Measurements from ENCODE around the gene SORL1. TPM values are rescaled to one million over a fixed set of nuclear protein-coding genes. Genes with fewer than 3 reads are reported as not detected.
A peak's percentile ranks its signal among the peaks of the same experiment; 100 is the strongest.

SORL1 gene
- total RNA-seq, 2 experiments from 2014 or later: 47.5 to 47.9 TPM

DNA sequence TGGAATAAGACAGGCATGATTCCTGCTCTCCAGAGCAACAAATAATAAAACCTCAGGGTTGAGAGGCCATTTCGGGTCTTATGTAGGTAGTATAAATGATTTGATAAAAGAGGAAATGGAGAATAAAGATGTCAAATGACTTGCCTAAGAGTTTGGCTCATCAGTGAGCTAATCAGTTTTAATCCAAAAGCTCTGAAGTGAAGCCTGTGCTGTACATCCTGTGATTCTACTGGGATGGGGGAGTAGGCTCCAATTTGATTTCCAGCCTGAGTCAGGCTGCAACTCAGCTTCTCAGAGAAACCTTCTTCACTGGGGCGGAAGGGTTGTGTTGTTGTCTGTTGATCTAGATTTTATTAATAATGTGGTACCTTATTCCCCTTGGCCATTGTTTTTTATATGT, 192.9 kb downstream of the SORL1 start:
- H3K4me3 Mint-ChIP-seq: no peak overlapping the region
- no peak for DNase-seq
- no peaks in the 10 kb centered on the region for H3K9me3 Mint-ChIP-seq
- no peaks in the 10 kb centered on the region for H3K27me3 Mint-ChIP-seq
- peaks cover 2% of the 10 kb centered on the region for H3K4me1 Mint-ChIP-seq
- peaks cover 1% of the 10 kb centered on the region for H3K36me3 Mint-ChIP-seq
- no peak overlapping the region for H3K27ac Mint-ChIP-seq

DNA sequence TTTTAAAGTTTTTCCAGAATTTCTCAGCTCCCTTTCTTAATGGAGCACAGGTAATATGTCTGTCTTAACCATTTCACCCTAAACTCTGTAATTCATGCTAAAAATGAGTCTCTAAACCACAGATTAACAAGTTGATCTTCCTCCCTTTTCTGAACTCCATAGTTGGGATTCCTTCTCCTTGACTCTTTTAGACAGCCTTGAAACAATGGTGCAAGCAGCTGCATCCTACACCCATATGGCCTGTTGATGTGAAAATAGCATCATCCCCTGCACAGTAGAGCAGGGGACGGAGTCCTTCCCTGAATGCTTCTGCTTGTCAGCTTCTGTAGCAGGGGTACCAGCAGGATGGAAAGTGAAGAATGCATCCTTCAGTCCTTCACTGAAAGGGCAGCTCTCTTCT, 193.5 kb downstream of the SORL1 start:
- peaks cover 1% of the 10 kb centered on the region for H3K36me3 Mint-ChIP-seq
- H3K27ac Mint-ChIP-seq: no peak overlapping the region
- DNase-seq: no peak
- peaks cover 8% of the 10 kb centered on the region for H3K4me1 Mint-ChIP-seq
- H3K4me3 Mint-ChIP-seq: no peak overlapping the region
- H3K27me3 Mint-ChIP-seq: no peaks in the 10 kb centered on the region
- no peaks in the 10 kb centered on the region for H3K9me3 Mint-ChIP-seq

DNA sequence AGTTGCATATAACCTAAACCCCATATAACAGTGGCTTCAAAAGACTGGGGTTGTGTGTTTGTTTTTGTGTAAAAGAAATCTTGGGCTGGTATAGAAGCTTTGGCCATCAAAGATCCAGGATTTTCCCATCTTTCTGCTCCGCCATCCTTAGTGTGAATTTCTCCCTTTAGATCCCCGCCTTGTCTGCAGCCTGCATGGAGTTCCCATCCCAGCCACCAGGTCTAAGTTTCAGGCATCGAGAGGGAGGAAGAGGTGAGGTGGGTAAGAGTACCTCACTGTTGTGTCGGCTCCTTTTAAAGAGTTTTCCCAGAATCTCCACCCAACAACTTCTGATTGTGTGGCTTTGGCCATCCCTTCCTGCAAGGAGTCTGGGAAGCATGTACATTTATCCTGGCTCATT, 196.2 kb downstream of the SORL1 start:
- Mint-ChIP-seq H3K4me3 (no peak overlapping the region), H3K4me1 (peaks cover 16% of the 10 kb centered on the region), H3K27ac (no peak overlapping the region), H3K9me3 (no peaks in the 10 kb centered on the region), H3K36me3 (no peaks in the 10 kb centered on the region), H3K27me3 (no peaks in the 10 kb centered on the region)
- DNase-seq: no peak

DNA sequence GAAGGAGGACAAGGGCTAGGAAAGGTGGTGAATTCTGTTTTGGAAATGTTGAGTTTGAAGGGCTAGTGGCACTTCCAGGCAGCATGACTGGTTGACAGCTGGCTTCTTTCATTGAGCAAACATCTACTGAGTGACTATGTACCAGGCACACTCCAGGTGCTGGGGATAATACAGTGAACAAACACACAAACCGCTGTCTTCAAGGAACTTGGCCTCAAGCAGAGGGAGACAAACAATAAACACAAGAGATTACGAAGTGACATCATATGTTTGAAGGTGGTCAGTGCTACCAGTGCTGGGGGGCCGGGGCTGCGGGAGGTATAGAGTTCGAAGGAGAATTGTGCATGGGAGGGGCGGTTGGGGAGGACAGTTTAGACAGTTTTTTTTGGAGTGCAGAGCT, 197.7 kb downstream of the SORL1 start:
- H3K36me3 Mint-ChIP-seq: no peaks in the 10 kb centered on the region
- H3K4me1 Mint-ChIP-seq: peaks cover 16% of the 10 kb centered on the region
- DNase-seq: no peak
- no peak overlapping the region for H3K27ac Mint-ChIP-seq
- no peaks in the 10 kb centered on the region for H3K9me3 Mint-ChIP-seq
- H3K27me3 Mint-ChIP-seq: peaks cover 6% of the 10 kb centered on the region
- H3K4me3 Mint-ChIP-seq: no peak overlapping the region

- peaks cover 6% of the 10 kb centered on the region for H3K27me3 Mint-ChIP-seq
- peak overlapping the region; percentile 16 for H3K4me3 Mint-ChIP-seq
- no peaks in the 10 kb centered on the region for H3K36me3 Mint-ChIP-seq
- no peaks in the 10 kb centered on the region for H3K9me3 Mint-ChIP-seq
- peaks cover 20% of the 10 kb centered on the region for H3K4me1 Mint-ChIP-seq
- DNase-seq: peak; percentile 8
- peak overlapping the region; percentile 57 for H3K27ac Mint-ChIP-seq
Measured at GRCh38 chr11:121650351-121651256, 198.5 kb downstream of the SORL1 start.

DNA sequence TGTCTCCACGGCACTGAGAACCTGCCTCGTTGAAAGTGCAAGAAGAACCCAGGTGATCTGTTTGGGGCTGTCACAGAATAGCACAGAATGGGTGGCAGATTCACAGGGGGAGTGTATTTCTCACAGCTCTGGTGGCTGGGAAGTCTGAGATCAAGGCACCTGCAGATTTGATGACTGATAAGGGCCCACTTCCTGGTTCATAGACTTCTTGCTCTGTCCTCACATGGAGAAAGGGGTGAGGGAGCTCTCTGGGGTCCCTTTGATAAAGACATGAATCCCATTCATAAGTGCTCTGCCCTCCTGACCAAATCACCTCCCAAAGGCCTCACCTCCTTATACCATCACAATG, 199.1 kb downstream of the SORL1 start:
- peaks cover 25% of the 10 kb centered on the region for H3K4me1 Mint-ChIP-seq
- no peak overlapping the region for H3K27ac Mint-ChIP-seq
- H3K9me3 Mint-ChIP-seq: no peaks in the 10 kb centered on the region
- peaks cover 6% of the 10 kb centered on the region for H3K27me3 Mint-ChIP-seq
- DNase-seq: no peak
- H3K36me3 Mint-ChIP-seq: no peaks in the 10 kb centered on the region
- H3K4me3 Mint-ChIP-seq: no peak overlapping the region

- H3K9me3 Mint-ChIP-seq: no peaks in the 10 kb centered on the region
- peaks cover 26% of the 10 kb centered on the region for H3K4me1 Mint-ChIP-seq
- no peak overlapping the region for H3K4me3 Mint-ChIP-seq
- no peak overlapping the region for H3K27ac Mint-ChIP-seq
- peaks cover 6% of the 10 kb centered on the region for H3K27me3 Mint-ChIP-seq
- no peaks in the 10 kb centered on the region for H3K36me3 Mint-ChIP-seq
- DNase-seq: no peak
Measured at GRCh38 chr11:121652971-121653370, 200.9 kb downstream of the SORL1 start.

- Mint-ChIP-seq H3K4me1 (peaks cover 26% of the 10 kb centered on the region), H3K27ac (no peak overlapping the region)
Measured at GRCh38 chr11:121654259-121654842, 202.2 kb downstream of the SORL1 start.

GRCh38 chr11:121654843-121655536, 202.9 kb downstream of the SORL1 start:
- peaks cover 6% of the 10 kb centered on the region for H3K27me3 Mint-ChIP-seq
- H3K36me3 Mint-ChIP-seq: no peaks in the 10 kb centered on the region
- peaks cover 24% of the 10 kb centered on the region for H3K4me1 Mint-ChIP-seq
- H3K4me3 Mint-ChIP-seq: peak overlapping the region; percentile 71
- H3K9me3 Mint-ChIP-seq: no peaks in the 10 kb centered on the region
- no peak for DNase-seq
- H3K27ac Mint-ChIP-seq: peak overlapping the region; percentile 67

More at GRCh38 chr11:121654259-121654842, 202.2 kb downstream of the SORL1 start:
- no peak overlapping the region for H3K4me3 Mint-ChIP-seq
- no peaks in the 10 kb centered on the region for H3K9me3 Mint-ChIP-seq
- H3K36me3 Mint-ChIP-seq: no peaks in the 10 kb centered on the region
- no peak for DNase-seq
- H3K27me3 Mint-ChIP-seq: peaks cover 6% of the 10 kb centered on the region

GRCh38 chr11:121655537-121656327, 203.6 kb downstream of the SORL1 start:
- Mint-ChIP-seq H3K9me3 (no peaks in the 10 kb centered on the region), H3K27me3 (peaks cover 6% of the 10 kb centered on the region), H3K4me3 (peak overlapping the region; percentile 71), H3K4me1 (peaks cover 17% of the 10 kb centered on the region), H3K27ac (peak overlapping the region; percentile 67), H3K36me3 (no peaks in the 10 kb centered on the region)
- DNase-seq: peak; percentile 79

- Mint-ChIP-seq H3K9me3 (no peaks in the 10 kb centered on the region), H3K4me1 (peaks cover 10% of the 10 kb centered on the region), H3K36me3 (no peaks in the 10 kb centered on the region), H3K4me3 (no peak overlapping the region), H3K27ac (peak overlapping the region; percentile 65), H3K27me3 (peaks cover 6% of the 10 kb centered on the region)
- no peak for DNase-seq
Measured at GRCh38 chr11:121656328-121657090, 204.4 kb downstream of the SORL1 start.

DNA sequence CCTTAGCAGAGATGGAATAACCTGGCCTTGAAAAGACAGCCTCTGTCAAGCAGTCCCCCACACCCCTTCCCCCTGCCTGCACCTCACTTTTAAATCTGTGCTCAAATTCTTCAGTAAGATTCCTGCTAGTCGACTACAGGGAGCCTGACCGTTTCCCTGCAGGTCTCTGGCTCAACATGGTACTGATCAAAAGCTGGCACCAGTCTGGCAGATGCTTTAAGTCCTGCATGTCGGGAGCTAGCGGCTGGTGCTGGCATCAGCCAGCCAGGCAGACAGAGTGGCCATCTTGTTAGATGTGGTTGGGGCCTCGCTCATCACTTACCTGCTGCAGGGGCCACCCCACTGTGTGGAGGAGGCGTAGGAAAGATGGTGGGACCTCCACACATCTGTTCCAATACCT, 205.0 kb downstream of the SORL1 start:
- H3K4me3 Mint-ChIP-seq: no peak overlapping the region
- DNase-seq: no peak

GRCh38 chr11:121659811-121660210, 207.7 kb downstream of the SORL1 start:
- Mint-ChIP-seq H3K36me3 (no peaks in the 10 kb centered on the region), H3K27ac (no peak overlapping the region), H3K4me1 (peaks cover 10% of the 10 kb centered on the region), H3K4me3 (no peak overlapping the region), H3K27me3 (no peaks in the 10 kb centered on the region), H3K9me3 (no peaks in the 10 kb centered on the region)
- no peak for DNase-seq

More for the DNA sequence above, 205.0 kb downstream of the SORL1 start:
- Mint-ChIP-seq H3K4me1 (peaks cover 10% of the 10 kb centered on the region), H3K36me3 (no peaks in the 10 kb centered on the region), H3K27ac (no peak overlapping the region), H3K27me3 (peaks cover 6% of the 10 kb centered on the region), H3K9me3 (no peaks in the 10 kb centered on the region)

DNA sequence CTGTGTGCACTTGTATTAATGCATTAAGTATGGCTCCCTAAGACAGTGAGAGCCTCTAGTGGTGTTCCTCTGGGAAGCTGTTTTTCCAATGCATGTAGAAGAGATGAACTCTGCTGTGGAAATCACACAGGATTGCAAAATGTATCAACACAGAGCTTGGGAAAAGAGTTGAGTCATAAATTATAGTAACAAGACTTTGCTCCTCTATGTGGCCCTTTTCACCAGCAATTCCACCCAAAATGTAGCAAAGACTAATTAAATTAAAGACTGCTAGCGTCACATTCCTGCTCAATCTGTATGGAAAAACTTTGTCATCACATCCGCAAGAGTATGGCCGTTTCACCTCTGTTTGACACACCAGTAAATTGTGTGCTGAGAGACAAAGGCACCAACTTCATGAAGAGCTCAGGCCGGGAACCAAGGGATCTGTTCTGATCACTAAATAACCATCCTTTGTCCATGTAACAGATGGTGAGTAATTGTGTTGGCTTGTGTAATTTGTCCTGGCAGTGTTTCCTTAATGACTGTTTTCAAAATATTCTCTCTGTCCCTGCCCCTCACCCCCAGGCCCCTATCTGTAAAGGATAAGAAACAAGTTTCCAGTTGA, 209.9 kb downstream of the SORL1 start:
- Mint-ChIP-seq H3K4me1 (no peaks in the 10 kb centered on the region), H3K9me3 (no peaks in the 10 kb centered on the region), H3K4me3 (no peak overlapping the region), H3K27ac (no peak overlapping the region), H3K36me3 (no peaks in the 10 kb centered on the region), H3K27me3 (no peaks in the 10 kb centered on the region)
- no peak for DNase-seq
